Neural cell (in vitro differentiated cells): ENCODE results near the gene ZNF778. TPM values are rescaled to one million over a fixed set of nuclear protein-coding genes. Genes with fewer than 3 reads are reported as not detected.
"Not testable (repeated sequence)": the region's sequence is repeated elsewhere in the genome, so short reads cannot be mapped to it uniquely, and the experiment has no call there.

Experiments
- H2AFZ ChIP-seq: fragments of 200-600, 300-800 bp; sonication (generic), shearing (Covaris generic); 2 replicates; pipeline ENCODE4 v1.6.0; 2014; ENCODE audit warnings: low read depth, mild to moderate bottlenecking, antibody characterized with exemption, low read length, moderate library complexity
- H3F3A ChIP-seq: fragments of 200-600 bp; shearing (Covaris generic); 2 replicates; pipeline ENCODE4 v1.6.1; 2016; ENCODE audit warnings: mild to moderate bottlenecking, moderate library complexity, mixed read lengths, antibody characterized with exemption, low read length; ENCODE audit not compliant: insufficient read depth, poor library complexity, severe bottlenecking
- H3K27ac ChIP-seq: fragments of 200-600, 300-800 bp; sonication (generic), shearing (Covaris generic); 2 replicates; pipeline ENCODE4 v1.5.1; 2014; ENCODE audit warnings: mild to moderate bottlenecking, low read length, moderate library complexity
- H3K27me3 ChIP-seq: fragments of 300-800, 200-600 bp; sonication (generic), shearing (Covaris generic); 2 replicates; pipeline ENCODE4 v1.6.0; 2014; ENCODE audit warnings: mild to moderate bottlenecking, low read depth, low read length, moderate library complexity; ENCODE audit not compliant: insufficient read depth
- H3K36me3 ChIP-seq: fragments of 300-800, 200-600 bp; sonication (generic), shearing (Covaris generic); 2 replicates; pipeline ENCODE4 v1.5.1; 2014; ENCODE audit warnings: mild to moderate bottlenecking, antibody characterized with exemption, low read length, moderate library complexity; ENCODE audit not compliant: insufficient read depth
- H3K4me2 ChIP-seq: fragments of 300-800, 200-600 bp; sonication (generic), shearing (Covaris generic); 2 replicates; pipeline ENCODE4 v1.6.0; 2014; ENCODE audit warnings: mild to moderate bottlenecking, low read length
- H3K4me3 ChIP-seq: fragments of 300-800, 200-600 bp; sonication (generic), shearing (Covaris generic); 2 replicates; pipeline ENCODE4 v1.5.1; 2014; ENCODE audit warnings: mild to moderate bottlenecking, low read length, moderate library complexity
- H3K79me2 ChIP-seq: fragments of 200-600 bp; shearing (Covaris generic); replicated peaks from 2 replicates; pipeline ENCODE4 v1.6.0; 2014; ENCODE audit warnings: mild to moderate bottlenecking, low read length, moderate library complexity; ENCODE audit not compliant: insufficient read depth
- H3K9ac ChIP-seq: fragments of 300-800, 200-600 bp; sonication (generic), shearing (Covaris generic); 2 replicates; pipeline ENCODE4 v1.6.1; 2016; ENCODE audit warnings: mild to moderate bottlenecking, low read length, mixed read lengths
- H3K9me2 ChIP-seq: fragments of 200-600 bp; shearing (Covaris generic); 2 replicates; pipeline ENCODE4 v1.6.1; 2016; ENCODE audit warnings: mild to moderate bottlenecking, low read length, mixed read lengths; ENCODE audit not compliant: insufficient read depth
- H3K9me3 ChIP-seq: fragments of 200-600, 300-800 bp; sonication (generic), shearing (Covaris generic); 2 replicates; pipeline ENCODE4 v1.6.1; 2016; ENCODE audit warnings: mild to moderate bottlenecking, mixed run types, low read length, moderate library complexity, mixed read lengths
- H4K20me1 ChIP-seq: fragments of 200-600 bp; shearing (Covaris generic); 2 replicates; pipeline ENCODE4 v1.6.1; 2016; ENCODE audit warnings: mild to moderate bottlenecking, mixed run types; ENCODE audit not compliant: insufficient read depth
- CTCF ChIP-seq: fragments of 450-650 bp; IDR thresholded peaks from 2 replicates; pipeline ENCODE4 v1.5.1; 2014; ENCODE audit warnings: antibody characterized with exemption, mild to moderate bottlenecking, moderate library complexity; ENCODE audit not compliant: poor library complexity, severe bottlenecking
- EP300 ChIP-seq: fragments of 450-650 bp; conservative IDR thresholded peaks from 2 replicates; pipeline ENCODE4 v1.6.1; 2014; ENCODE audit warnings: antibody characterized with exemption, mild to moderate bottlenecking, moderate library complexity; ENCODE audit not compliant: poor library complexity, severe bottlenecking
- EZH2 ChIP-seq: fragments of 200-600, 300-800 bp; shearing (Covaris generic), sonication (generic); IDR thresholded peaks from 2 replicates; pipeline ENCODE4 v1.6.1; 2014; ENCODE audit warnings: antibody characterized with exemption, low read length, borderline replicate concordance, mild to moderate bottlenecking; ENCODE audit not compliant: insufficient read depth, poor library complexity, severe bottlenecking
- MXI1 ChIP-seq: fragments of 450-650 bp; conservative IDR thresholded peaks from 2 replicates; pipeline ENCODE4 v1.6.1; 2014; ENCODE audit warnings: antibody characterized with exemption, mild to moderate bottlenecking; ENCODE audit not compliant: poor library complexity, severe bottlenecking
- POLR2AphosphoS5 ChIP-seq: IDR thresholded peaks from 2 replicates; pipeline ENCODE4 v1.6.1; 2012
- RAD21 ChIP-seq: fragments of 450-650 bp; conservative IDR thresholded peaks from 2 replicates; pipeline ENCODE4 v1.6.1; 2014; ENCODE audit warnings: antibody characterized with exemption, mild to moderate bottlenecking, moderate library complexity
- REST ChIP-seq: IDR thresholded peaks from 2 replicates; pipeline ENCODE4 v1.6.1; 2012; ENCODE audit warnings: borderline replicate concordance
- SMC3 ChIP-seq: fragments of 450-650 bp; conservative IDR thresholded peaks from 2 replicates; pipeline ENCODE4 v1.6.1; 2014; ENCODE audit warnings: antibody characterized with exemption, mild to moderate bottlenecking, moderate library complexity; ENCODE audit not compliant: poor library complexity
- TAF1 ChIP-seq: IDR thresholded peaks from 2 replicates; pipeline ENCODE4 v1.6.1; 2012; ENCODE audit warnings: low read depth
- polyA plus RNA-seq: library from polyadenylated mRNA; depleted of rRNA; stranded (reverse); fragments of >200 nt; gene quantifications from 2 replicates; pipeline ENCODE4 v1.2.3, GENCODE V29; 2014

ZNF778 gene
- polyA plus RNA-seq, 1 donor from 2014 or later = 14.7 TPM

GRCh38 chr16:89184677-89184932, 32.9 kb upstream of the ZNF778 start:
- TF ChIP-seq CTCF (no peak), POLR2AphosphoS5 (no peak), TAF1 (no peak), REST (no peak), MXI1 (no peak), EZH2 (no peak), RAD21 (no peak), EP300 (no peak), SMC3 (no peak)
- no peak overlapping the region for H3K4me3 ChIP-seq
- no peaks in the 10 kb centered on the region for H3K9me2 ChIP-seq
- no peaks in the 10 kb centered on the region for H4K20me1 ChIP-seq
- no peaks in the 10 kb centered on the region for H3K27me3 ChIP-seq
- no peak overlapping the region for H3K27ac ChIP-seq
- no peak overlapping the region for H3K9ac ChIP-seq
- H2AFZ ChIP-seq = no peak overlapping the region
- no peaks in the 10 kb centered on the region for H3K36me3 ChIP-seq
- no peaks in the 10 kb centered on the region for H3K79me2 ChIP-seq
- H3K4me2 ChIP-seq = no peak overlapping the region
- no peaks in the 10 kb centered on the region for H3F3A ChIP-seq
- no peaks in the 10 kb centered on the region for H3K9me3 ChIP-seq

- Histone ChIP-seq H2AFZ (no peak overlapping the region), H3F3A (no peaks in the 10 kb centered on the region), H3K27me3 (peaks cover 1% of the 10 kb centered on the region), H3K9me3 (no peaks in the 10 kb centered on the region), H3K9me2 (no peaks in the 10 kb centered on the region), H3K79me2 (no peaks in the 10 kb centered on the region), H3K36me3 (no peaks in the 10 kb centered on the region), H4K20me1 (no peaks in the 10 kb centered on the region), H3K27ac (no peak overlapping the region), H3K4me2 (no peak overlapping the region), H3K4me3 (no peak overlapping the region), H3K9ac (no peak overlapping the region)
- TF ChIP-seq EZH2 (no peak), RAD21 (no peak)
Measured at GRCh38 chr16:89184933-89185794, 32.3 kb upstream of the ZNF778 start.

GRCh38 chr16:89185887-89186592, 31.5 kb upstream of the ZNF778 start:
- H3K36me3 ChIP-seq, H2AFZ ChIP-seq, H4K20me1 ChIP-seq, H3K27ac ChIP-seq, H3K9me2 ChIP-seq, H3K9me3 ChIP-seq, H3K9ac ChIP-seq, H3K79me2 ChIP-seq, H3K27me3 ChIP-seq, H3K4me3 ChIP-seq, H3K4me2 ChIP-seq, H3F3A ChIP-seq: not testable (repeated sequence)

- H4K20me1 ChIP-seq, H3K79me2 ChIP-seq, H3K27ac ChIP-seq, H3K36me3 ChIP-seq, H3K9ac ChIP-seq, H3F3A ChIP-seq, H2AFZ ChIP-seq, H3K4me3 ChIP-seq, H3K9me3 ChIP-seq, H3K4me2 ChIP-seq, H3K9me2 ChIP-seq: not testable (repeated sequence)
- peaks cover 15% of the 10 kb centered on the region for H3K27me3 ChIP-seq
Measured at GRCh38 chr16:89186593-89187031, 30.9 kb upstream of the ZNF778 start.
